HCT116 (cell line): ENCODE measurements around the gene USP31. TPM values are rescaled to one million over a fixed set of nuclear protein-coding genes. Genes with fewer than 3 reads are reported as not detected.

Experiments used
- ATAC-seq: fragments of 200-7000 bp; cut with Tn5 transposase; 2 replicates; pipeline ENCODE4 v1.9.1; 2020; ENCODE audit warnings: mild to moderate bottlenecking, moderate library complexity
- BruUV-seq: library from RNA; stranded (reverse); fragments of 400-500 nt; replicated peaks from 2 replicates; lab custom pipeline; 2021; lab: Mats Ljungman, UMichigan
- CTCF ChIA-PET: fragments of 300-600 bp; sonication (Branson Sonifier 250); formaldehyde crosslinking; loops from one replicate; lab custom pipeline; 2021; ENCODE audit warnings: antibody characterized with exemption; lab: Charles Lee
- POLR2A ChIA-PET: fragments of 300-600, 350-600 bp; sonication (Branson Sonifier 250); formaldehyde crosslinking; loops from one replicate; lab custom pipeline; 2021; ENCODE audit warnings: antibody characterized with exemption; lab: Charles Lee
- RAD21 ChIA-PET, 2 experiments: fragments of 300-600 bp; sonication (Branson Sonifier 250); formaldehyde crosslinking; loops; one replicate each; lab custom pipeline; 2023; ENCODE audit warnings: low total read pairs in 2 of 2; ENCODE audit not compliant: uncharacterized antibody in 2 of 2, unreplicated experiment in 2 of 2, low non-redundant PET in 1 of 2; lab: Charles Lee
- DNase-seq: peaks from one replicate; pipeline ENCODE4 v3.0.0-alpha.2; 2010; ENCODE audit warnings: low read depth, low spot score
- H2AFZ ChIP-seq: fragments of 200-600 bp; shearing (Covaris generic), sonication (generic); 2 replicates; pipeline ENCODE4 v1.6.1; 2017; ENCODE audit warnings: low read depth, mixed run types, mixed read lengths, antibody characterized with exemption, low read length; ENCODE audit not compliant: poor library complexity, severe bottlenecking
- H3K27ac ChIP-seq: 2 replicates; pipeline ENCODE4 v1.5.1; 2012; ENCODE audit warnings: low read depth, low read length
- H3K27me3 ChIP-seq: fragments of 200-600 bp; sonication (generic); 2 replicates; pipeline ENCODE4 v1.6.1; 2016; ENCODE audit warnings: mixed run types, low read length, mixed read lengths; ENCODE audit not compliant: insufficient read depth
- H3K36me3 ChIP-seq, 2 experiments: fragments of 200-500 bp in 1 of 2; fragments of 200-600 bp in 1 of 2; sonication (Bioruptor generic) in 1 of 2; sonication (generic) in 1 of 2; 2 replicates each; pipeline versions ENCODE4 v1.5.1 to v1.6.1; 2014 to 2016; ENCODE audit warnings: low read length in 2 of 2, inconsistent platforms in 1 of 2, mixed read lengths in 1 of 2, mixed run types in 1 of 2; ENCODE audit not compliant: insufficient read depth in 2 of 2, control insufficient read depth in 1 of 2
- H3K4me1 ChIP-seq, 2 experiments: fragments of 200-600 bp in 1 of 2; sonication (generic) in 1 of 2; 2 replicates each; pipeline versions ENCODE4 v1.5.1 to v1.6.1; 2012 to 2017; ENCODE audit warnings: low read length in 2 of 2, inconsistent platforms in 1 of 2, mild to moderate bottlenecking in 1 of 2, mixed read lengths in 1 of 2, mixed run types in 1 of 2, moderate library complexity in 1 of 2; ENCODE audit not compliant: insufficient read depth in 2 of 2, control insufficient read depth in 1 of 2
- H3K4me2 ChIP-seq: fragments of 200-600 bp; sonication (generic); 2 replicates; pipeline ENCODE4 v1.6.1; 2017; ENCODE audit warnings: mixed run types, low read length, mixed read lengths
- H3K4me3 ChIP-seq, 2 experiments: fragments of 200-600 bp in 1 of 2; sonication (generic) in 1 of 2; replicated peaks in 1 of 2; 2 replicates each; pipeline ENCODE4 v1.5.1; 2011 to 2016; ENCODE audit warnings: low read length in 2 of 2, control low read depth in 1 of 2, low read depth in 1 of 2, mild to moderate bottlenecking in 1 of 2, mixed read lengths in 1 of 2, mixed run types in 1 of 2
- H3K79me2 ChIP-seq: fragments of 200-600 bp; sonication (generic); 2 replicates; pipeline ENCODE4 v1.6.1; 2017; ENCODE audit warnings: mild to moderate bottlenecking, mixed run types, low read length, moderate library complexity, mixed read lengths; ENCODE audit not compliant: insufficient read depth
- H3K9ac ChIP-seq: fragments of 200-600 bp; sonication (generic); 2 replicates; pipeline ENCODE4 v1.6.1; 2016; ENCODE audit warnings: low read length, mixed read lengths
- H3K9me2 ChIP-seq: fragments of 200-600 bp; sonication (generic), shearing (Covaris generic); 2 replicates; pipeline ENCODE4 v1.6.1; 2017; ENCODE audit warnings: mixed run types, mild to moderate bottlenecking, moderate library complexity; ENCODE audit not compliant: insufficient read depth
- H3K9me3 ChIP-seq, 2 experiments: fragments of 200-500 bp in 1 of 2; fragments of 200-600 bp in 1 of 2; sonication (Bioruptor generic) in 1 of 2; sonication (generic) in 1 of 2; 2 replicates each; pipeline ENCODE4 v1.6.1; 2014 to 2017; ENCODE audit warnings: low read length in 2 of 2, mixed read lengths in 2 of 2, inconsistent platforms in 1 of 2, low read depth in 1 of 2, mild to moderate bottlenecking in 1 of 2, mixed run types in 1 of 2, moderate library complexity in 1 of 2; ENCODE audit not compliant: control insufficient read depth in 1 of 2, insufficient read depth in 1 of 2
- H4K20me1 ChIP-seq: fragments of 200-600 bp; sonication (generic), shearing (Covaris generic); 2 replicates; pipeline ENCODE4 v1.6.1; 2017; ENCODE audit warnings: mixed run types, mild to moderate bottlenecking, moderate library complexity; ENCODE audit not compliant: insufficient read depth
- CBX3 ChIP-seq: IDR thresholded peaks from 2 replicates; pipeline ENCODE4 v1.6.1; 2012; ENCODE audit warnings: low read depth
- CTCF ChIP-seq, 3 experiments: fragments of 200-600 bp in 1 of 3; sonication (generic) in 1 of 3; IDR thresholded peaks in 2 of 3; conservative IDR thresholded peaks in 1 of 3; 2 replicates each; pipeline ENCODE4 v1.5.1; 2012 to 2017; ENCODE audit warnings: low read depth in 2 of 3, low read length in 2 of 3, antibody characterized with exemption in 1 of 3, borderline replicate concordance in 1 of 3, control low read depth in 1 of 3, mild to moderate bottlenecking in 1 of 3, mixed read lengths in 1 of 3, mixed run types in 1 of 3, moderate library complexity in 1 of 3; ENCODE audit not compliant: insufficient read depth in 1 of 3
- EGR1 ChIP-seq: IDR thresholded peaks from 2 replicates; pipeline ENCODE4 v1.6.1; 2012; ENCODE audit warnings: low read depth
- ELF1 ChIP-seq: IDR thresholded peaks from 2 replicates; pipeline ENCODE4 v1.6.1; 2012; ENCODE audit warnings: low read depth, borderline replicate concordance
- EZH2 ChIP-seq: fragments of 200-600 bp; sonication (generic); IDR thresholded peaks from 2 replicates; pipeline ENCODE4 v1.6.1; 2017; ENCODE audit warnings: antibody characterized with exemption, mixed run types
- EZH2phosphoT487 ChIP-seq: fragments of 200-600 bp; IDR thresholded peaks from 2 replicates; pipeline ENCODE4 v1.6.1; 2018; ENCODE audit warnings: antibody characterized with exemption, borderline replicate concordance
- FOSL1 ChIP-seq: IDR thresholded peaks from 2 replicates; pipeline ENCODE4 v1.6.1; 2012; ENCODE audit warnings: low read depth
- JUND ChIP-seq: IDR thresholded peaks from 2 replicates; pipeline ENCODE4 v1.6.1; 2012
- POLR2AphosphoS5 ChIP-seq: IDR thresholded peaks from 2 replicates; pipeline ENCODE4 v1.6.1; 2011; ENCODE audit warnings: mild to moderate bottlenecking, low read depth, low read length, moderate library complexity
- RAD21 ChIP-seq: IDR thresholded peaks from 2 replicates; pipeline ENCODE4 v1.6.1; 2012; ENCODE audit warnings: low read depth, mild to moderate bottlenecking
- SIN3A ChIP-seq: IDR thresholded peaks from 2 replicates; pipeline ENCODE4 v1.6.1; 2012; ENCODE audit warnings: low read depth
- SRF ChIP-seq: IDR thresholded peaks from 2 replicates; pipeline ENCODE4 v1.6.1; 2012; ENCODE audit warnings: low read depth
- TCF7L2 ChIP-seq: IDR thresholded peaks from 2 replicates; pipeline ENCODE4 v1.7.0; 2011; ENCODE audit warnings: borderline replicate concordance, inconsistent platforms; ENCODE audit not compliant: insufficient read depth, insufficient read length; ENCODE audit errors: extremely low read depth
- ZBTB33 ChIP-seq: IDR thresholded peaks from 2 replicates; pipeline ENCODE4 v1.6.1; 2011; ENCODE audit warnings: mild to moderate bottlenecking, low read length, moderate library complexity; ENCODE audit not compliant: insufficient replicate concordance; ENCODE audit errors: extremely low read depth
- ZNF274 ChIP-seq: fragments of 200-500 bp; sonication (Bioruptor generic); IDR thresholded peaks from 2 replicates; pipeline ENCODE4 v1.6.1; 2014; ENCODE audit warnings: mild to moderate bottlenecking, low read depth, low read length, inconsistent platforms
- intact Hi-C: fragments of 100-400 bp; cut with micrococcal nuclease; formaldehyde crosslinking; loops from 2 replicates; pipeline ENCODE4 v1.10.0; 2022
- total RNA-seq: library from RNA; stranded (reverse); gene quantifications from one replicate; pipeline ENCODE4 v1.2.1, GENCODE V29; 2021; ENCODE audit not compliant: unreplicated experiment
- TF ChIP-seq, protein P1 (sequence below): IDR thresholded peaks from 2 replicates; pipeline ENCODE4 v1.6.1; 2012

USP31 gene
- total RNA-seq, 1 experiment from 2014 or later, result 12.2 TPM

DNA sequence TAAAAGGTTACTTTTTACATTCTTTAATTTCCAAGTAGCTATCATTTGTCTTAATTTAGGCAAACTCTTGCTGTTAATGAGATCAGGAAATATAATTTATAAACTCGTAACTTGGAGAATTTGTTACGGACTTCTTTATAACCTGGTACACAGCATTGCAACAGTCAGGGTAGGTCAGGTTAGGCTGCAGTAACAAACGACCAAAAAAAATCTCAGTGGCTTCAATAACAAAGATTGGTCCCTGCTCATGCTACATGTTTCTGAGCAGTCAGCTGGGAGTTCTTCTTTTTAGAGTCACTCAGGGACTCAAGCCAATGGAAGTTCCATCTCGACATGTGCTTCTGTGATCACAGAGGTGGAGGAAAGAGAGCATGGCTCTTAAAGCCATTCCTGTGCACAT, 110.1 kb downstream of the USP31 start (continued):
- TF ChIP-seq FOSL1 (no peak), CBX3 (no peak), RAD21 (no peak), ELF1 (no peak), EZH2 (no peak)

GRCh38 chr16:23035240-23035639, 114.0 kb downstream of the USP31 start:
- RAD21 ChIA-PET, result no interaction called here
- intact Hi-C loops, result no loop called here

More at GRCh38 chr16:23035240-23035639, 114.0 kb downstream of the USP31 start:
- Histone ChIP-seq H2AFZ (no peak overlapping the region), H3K9me2 (no peaks in the 10 kb centered on the region), H3K79me2 (no peaks in the 10 kb centered on the region), H4K20me1 (no peaks in the 10 kb centered on the region), H3K4me3 (no peak overlapping the region), H3K27me3 (peaks cover 27% of the 10 kb centered on the region), H3K4me1 (no peaks in the 10 kb centered on the region), H3K4me2 (no peak overlapping the region), H3K27ac (no peak overlapping the region), H3K9me3 (no peaks in the 10 kb centered on the region), H3K36me3 (no peaks in the 10 kb centered on the region), H3K9ac (no peak overlapping the region)
- CTCF ChIA-PET, result no interaction called here
- POLR2A ChIA-PET, result no interaction called here
- DNase-seq (no peak), ATAC-seq (no peak)
- no peak for TF ChIP-seq CTCF (IDR thresholded peaks at IDR 0.05 in 2 of 3, conservative IDR thresholded peaks at IDR 0.05 in 1 of 3; ENCODE audit: borderline replicate concordance in 1 of 3, insufficient read depth in 1 of 3, low read depth in 2 of 3, low read length in 2 of 3)
- no peak for TF ChIP-seq EGR1
- TF ChIP-seq EZH2phosphoT487, result no peak
- no peak for TF ChIP-seq RAD21
- no peak for TF ChIP-seq FOSL1
- TF ChIP-seq ZNF274, result no peak
- no peak for TF ChIP-seq SRF
- TF ChIP-seq, protein P1, sequence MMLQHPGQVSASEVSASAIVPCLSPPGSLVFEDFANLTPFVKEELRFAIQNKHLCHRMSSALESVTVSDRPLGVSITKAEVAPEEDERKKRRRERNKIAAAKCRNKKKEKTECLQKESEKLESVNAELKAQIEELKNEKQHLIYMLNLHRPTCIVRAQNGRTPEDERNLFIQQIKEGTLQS, result no peak
- no peak for TF ChIP-seq JUND
- no peak for TF ChIP-seq SIN3A
- no peak for TF ChIP-seq POLR2AphosphoS5
- TF ChIP-seq ZBTB33, result no peak
- TF ChIP-seq ELF1, result no peak
- TF ChIP-seq TCF7L2, result no peak
- no TSS peak for BruUV-seq
